H9 (cell line): Measurements from ENCODE around the gene UMPS. TPM values are rescaled to one million over a fixed set of nuclear protein-coding genes. Genes with fewer than 3 reads are reported as not detected.

Experiments
- DNase-seq: peaks from one replicate; pipeline ENCODE4 v3.0.0-alpha.2; 2017
- H2AFZ ChIP-seq: one replicate; pipeline ENCODE4 v1.6.1; 2013; ENCODE audit warnings: mild to moderate bottlenecking, low read length, control low read depth, moderate library complexity
- H2AK5ac ChIP-seq: 2 replicates; pipeline ENCODE4 v1.6.1; 2013; ENCODE audit warnings: low read length, control low read depth, mixed read lengths; ENCODE audit not compliant: insufficient read length
- H2BK120ac ChIP-seq: one replicate; pipeline ENCODE4 v1.6.1; 2013; ENCODE audit warnings: low read depth, mild to moderate bottlenecking, low read length, control low read depth, inconsistent platforms; ENCODE audit not compliant: poor library complexity, severe bottlenecking
- H2BK12ac ChIP-seq: 2 replicates; pipeline ENCODE4 v1.6.1; 2013; ENCODE audit warnings: low read length, control low read depth, mixed read lengths, low read depth; ENCODE audit not compliant: insufficient read length
- H2BK15ac ChIP-seq: 2 replicates; pipeline ENCODE4 v1.6.1; 2013; ENCODE audit warnings: low read depth, low read length, control low read depth
- H2BK20ac ChIP-seq: one replicate; pipeline ENCODE4 v1.6.1; 2013; ENCODE audit warnings: low read depth, mild to moderate bottlenecking, low read length, control low read depth, inconsistent platforms; ENCODE audit not compliant: poor library complexity, severe bottlenecking
- H2BK5ac ChIP-seq: 2 replicates; pipeline ENCODE4 v1.6.1; 2013; ENCODE audit warnings: low read length, control low read depth, mixed read lengths; ENCODE audit not compliant: insufficient read length
- H3K14ac ChIP-seq: 2 replicates; pipeline ENCODE4 v1.6.1; 2013; ENCODE audit warnings: low read length, control low read depth; ENCODE audit not compliant: insufficient read depth
- H3K18ac ChIP-seq: 2 replicates; pipeline ENCODE4 v1.6.1; 2013; ENCODE audit warnings: low read depth, mild to moderate bottlenecking, mixed read lengths, low read length, control low read depth; ENCODE audit not compliant: insufficient read length
- H3K23ac ChIP-seq: 2 replicates; pipeline ENCODE4 v1.6.1; 2013; ENCODE audit warnings: low read length, control low read depth, mixed read lengths, low read depth; ENCODE audit not compliant: insufficient read length
- H3K23me2 ChIP-seq: 2 replicates; pipeline ENCODE4 v1.6.1; 2013; ENCODE audit warnings: low read depth, mild to moderate bottlenecking, mixed read lengths, low read length, control low read depth; ENCODE audit not compliant: insufficient read length, poor library complexity, severe bottlenecking
- H3K27ac ChIP-seq: 2 replicates; pipeline ENCODE4 v1.5.1; 2013; ENCODE audit warnings: low read length, control low read depth, mixed read lengths, low read depth; ENCODE audit not compliant: insufficient read length
- H3K27me3 ChIP-seq: 2 replicates; pipeline ENCODE4 v1.6.1; 2013; ENCODE audit warnings: low read length, control low read depth, inconsistent platforms; ENCODE audit not compliant: insufficient read depth
- H3K4ac ChIP-seq: 2 replicates; pipeline ENCODE4 v1.6.1; 2013; ENCODE audit warnings: low read depth, mild to moderate bottlenecking, control low read depth, inconsistent platforms, low read length, moderate library complexity
- H3K4me1 ChIP-seq: 2 replicates; pipeline ENCODE4 v1.6.1; 2013; ENCODE audit warnings: low read length, control low read depth, inconsistent platforms; ENCODE audit not compliant: insufficient read depth
- H3K4me2 ChIP-seq: 2 replicates; pipeline ENCODE4 v1.6.1; 2013; ENCODE audit warnings: low read length, control low read depth, mixed read lengths; ENCODE audit not compliant: insufficient read length, insufficient read depth
- H3K56ac ChIP-seq: 2 replicates; pipeline ENCODE4 v1.6.1; 2013; ENCODE audit warnings: low read depth, mild to moderate bottlenecking, mixed read lengths, low read length, control low read depth; ENCODE audit not compliant: insufficient read length
- H3K79me1 ChIP-seq: 2 replicates; pipeline ENCODE4 v1.6.1; 2013; ENCODE audit warnings: low read depth, mild to moderate bottlenecking, moderate library complexity, low read length, control low read depth, inconsistent platforms; ENCODE audit not compliant: insufficient read depth, poor library complexity, severe bottlenecking
- H3K79me2 ChIP-seq: 2 replicates; pipeline ENCODE4 v1.6.1; 2013; ENCODE audit warnings: low read length, control low read depth, inconsistent platforms; ENCODE audit not compliant: insufficient read depth
- H3K9ac ChIP-seq: 2 replicates; pipeline ENCODE4 v1.6.1; 2013; ENCODE audit warnings: low read length, control low read depth, mixed read lengths; ENCODE audit not compliant: insufficient read length; ENCODE audit errors: extremely low read depth
- H3K9me3 ChIP-seq: one replicate; pipeline ENCODE4 v1.6.1; 2013; ENCODE audit warnings: low read depth, low read length, inconsistent platforms; ENCODE audit not compliant: control insufficient read depth
- H3T11ph ChIP-seq: one replicate; pipeline ENCODE4 v1.6.1; 2013; ENCODE audit warnings: mild to moderate bottlenecking, low read length, control low read depth, inconsistent platforms
- H4K20me1 ChIP-seq: one replicate; pipeline ENCODE4 v1.6.1; 2013; ENCODE audit not compliant: control insufficient read depth, insufficient read length, insufficient read depth
- H4K5ac ChIP-seq: 2 replicates; pipeline ENCODE4 v1.6.1; 2013; ENCODE audit warnings: low read depth, mild to moderate bottlenecking, mixed read lengths, low read length, control low read depth; ENCODE audit not compliant: insufficient read length
- H4K8ac ChIP-seq: replicated peaks from 2 replicates; pipeline ENCODE4 v1.6.1; 2013; ENCODE audit warnings: low read length, control low read depth, mixed read lengths, low read depth; ENCODE audit not compliant: insufficient read length
- H4K91ac ChIP-seq: 2 replicates; pipeline ENCODE4 v1.6.1; 2013; ENCODE audit warnings: low read depth, mild to moderate bottlenecking, moderate library complexity, mixed read lengths, low read length, control low read depth; ENCODE audit not compliant: insufficient read length
- H3K27ac Mint-ChIP-seq, 3 experiments: 2 replicates in 2 of 3; 3 replicates in 1 of 3; pipeline ENCODE4 v1.8.0; 2020 to 2021; ENCODE audit warnings: mixed read lengths in 3 of 3, mild to moderate bottlenecking in 1 of 3, moderate library complexity in 1 of 3
- H3K27me3 Mint-ChIP-seq: 2 replicates; pipeline ENCODE4 v1.8.0; 2021; ENCODE audit warnings: low read depth, mild to moderate bottlenecking, moderate library complexity, mixed read lengths
- H3K36me3 Mint-ChIP-seq, 3 experiments: 2 replicates in 2 of 3; 3 replicates in 1 of 3; pipeline ENCODE4 v1.8.0; 2020 to 2021; ENCODE audit warnings: low read depth in 3 of 3, mixed read lengths in 3 of 3; ENCODE audit not compliant: insufficient read depth in 1 of 3
- H3K4me1 Mint-ChIP-seq, 2 experiments: 2 replicates each; pipeline ENCODE4 v1.8.0; 2020; ENCODE audit warnings: mixed read lengths in 2 of 2
- H3K4me3 Mint-ChIP-seq, 2 experiments: 2 replicates in 1 of 2; 3 replicates in 1 of 2; pipeline ENCODE4 v1.8.0; 2020 to 2021; ENCODE audit warnings: mild to moderate bottlenecking in 2 of 2, mixed read lengths in 2 of 2, moderate library complexity in 1 of 2
- H3K9me3 Mint-ChIP-seq, 2 experiments: 2 replicates in 1 of 2; 3 replicates in 1 of 2; pipeline ENCODE4 v1.8.0; 2020; ENCODE audit warnings: mild to moderate bottlenecking in 2 of 2, mixed read lengths in 2 of 2, moderate library complexity in 1 of 2
- CTCF ChIP-seq: fragments of 200-600 bp; sonication (generic); conservative IDR thresholded peaks from 3 replicates; pipeline ENCODE4 v1.8.0; 2021; ENCODE audit warnings: antibody characterized with exemption, mild to moderate bottlenecking
- WGBS: extraction: QIAGEN DNeasy Blood & Tissue Kit; methylation state at CpG from one replicate; pipeline ENCODE4 v1.1.7; 2013; ENCODE audit warnings: missing lambda C conversion rate, low lambda C conversion rate, mixed read lengths; ENCODE audit not compliant: insufficient read length; ENCODE audit errors: extremely low coverage; 5-methylcytosine and 5-hydroxymethylcytosine counted together
- total RNA-seq: library from RNA; stranded (reverse); gene quantifications from 2 replicates; pipeline ENCODE4 v1.2.1, GENCODE V29; 2021

The UMPS gene
- total RNA-seq, 1 experiment from 2014 or later = 65.4 TPM

GRCh38 chr3:124771083-124771445, 40.8 kb downstream of the UMPS start:
- Histone ChIP-seq H4K91ac (no peak overlapping the region), H3K9me3 (no peaks in the 10 kb centered on the region), H3K23ac (no peak overlapping the region), H3K4me1 (peaks cover 7% of the 10 kb centered on the region; the same call in 1 of the 2 replicates), H2BK120ac (no peak overlapping the region), H4K20me1 (no peaks in the 10 kb centered on the region), H3K27me3 (no peaks in the 10 kb centered on the region), H3T11ph (no peak overlapping the region), H4K8ac (no peak overlapping the region), H3K79me2 (no peaks in the 10 kb centered on the region), H3K9ac (no peak overlapping the region), H3K18ac (no peak overlapping the region), H2AK5ac (no peak overlapping the region), H2AFZ (no peak overlapping the region), H2BK5ac (no peak overlapping the region), H3K56ac (no peak overlapping the region), H2BK12ac (no peak overlapping the region), H3K79me1 (peaks cover 3% of the 10 kb centered on the region), H3K4me2 (no peak overlapping the region), H2BK15ac (no peak overlapping the region), H3K27ac (no peak overlapping the region), H4K5ac (no peak overlapping the region), H3K4ac (no peak overlapping the region), H2BK20ac (no peak overlapping the region), H3K14ac (no peak overlapping the region), H3K23me2 (no peaks in the 10 kb centered on the region)
- Mint-ChIP-seq H3K9me3 (peaks cover 0 to 3% of the 10 kb centered on the region in 2 experiments; a peak in 1 of 5 replicates), H3K27ac (peak overlapping the region; percentile 48 to 77 (median 53); a peak in 2 of 7 replicates), H3K27me3 (no peaks in the 10 kb centered on the region), H3K36me3 (peaks cover 38 to 86% (median 54%) of the 10 kb centered on the region in 3 experiments; a peak in 6 of 7 replicates), H3K4me3 (no peak overlapping the region), H3K4me1 (peaks cover 22 to 26% of the 10 kb centered on the region in 2 experiments)
- no peak for TF ChIP-seq CTCF
- no CpG with 5 or more reads among the region's 2 CpGs for WGBS
- DNase-seq = no peak
